Measurements from ENCODE around the gene MS4A13. TPM values are rescaled to one million over a fixed set of nuclear protein-coding genes. Genes with fewer than 3 reads are reported as not detected.

The MS4A13 gene
- polyA plus RNA-seq, 1 of the 3 experiments (the other 2 are of a cell fraction), result not detected

- H3K4me3 ChIP-seq (ENCODE audit: low read depth in 2 of 2, low read length in 1 of 2), result no peak overlapping the region
These were observed 2.5 kb upstream of the MS4A13 start for GRCh38 chr11:60512651-60513225.

More at GRCh38 chr11:60512651-60513225, 2.5 kb upstream of the MS4A13 start:
- Histone ChIP-seq H3K4me1 (ENCODE audit: control insufficient read depth in 1 of 2, insufficient read depth in 2 of 2, low read depth in 1 of 2, low read length in 1 of 2) (no peaks in the 10 kb centered on the region; a peak in 1 of 4 replicates), H4K20me1 (ENCODE audit: insufficient read depth) (no peaks in the 10 kb centered on the region), H3K4me2 (no peak overlapping the region), H3K79me2 (ENCODE audit: insufficient read depth) (no peaks in the 10 kb centered on the region), H3K27ac (ENCODE audit: low read depth in 2 of 2, low read length in 1 of 2) (no peak overlapping the region), H3K9ac (no peak overlapping the region), H3K9me2 (no peaks in the 10 kb centered on the region), H3F3A (replicated peaks; ENCODE audit: insufficient read depth) (peaks cover 4% of the 10 kb centered on the region), H2AFZ (ENCODE audit: low read depth) (no peak overlapping the region), H3K9me3 (no peaks in the 10 kb centered on the region), H3K27me3 (ENCODE audit: insufficient read depth) (no peaks in the 10 kb centered on the region), H3K36me3 (replicated peaks in 1 of 2; ENCODE audit: control insufficient read depth in 1 of 2, insufficient read depth in 2 of 2, low read length in 1 of 2) (no peaks in the 10 kb centered on the region)
- DNase-seq, result no peak
- TF ChIP-seq EZH2phosphoT487 (IDR thresholded peaks at IDR 0.05; ENCODE audit: borderline replicate concordance, low read depth) (no peak), JUND (IDR thresholded peaks at IDR 0.05) (no peak), RXRA (IDR thresholded peaks at IDR 0.05; ENCODE audit: borderline replicate concordance, low read depth) (no peak), GATA2 (CRISPR knock-in tag; IDR thresholded peaks at IDR 0.05) (no peak), RCOR1 (IDR thresholded peaks at IDR 0.05; ENCODE audit: low read length) (no peak), ELF1 (IDR thresholded peaks at IDR 0.05) (no peak), PBX3 (IDR thresholded peaks at IDR 0.05) (no peak), USF1 (IDR thresholded peaks at IDR 0.05; ENCODE audit: borderline replicate concordance, low read depth) (no peak), RAD21 (IDR thresholded peaks at IDR 0.05; ENCODE audit: low read length) (no peak), RFX5 (IDR thresholded peaks at IDR 0.05; ENCODE audit: low read length) (no peak), GABPA (IDR thresholded peaks at IDR 0.05; ENCODE audit: low read depth) (no peak), EP300 (IDR thresholded peaks at IDR 0.05; ENCODE audit: borderline replicate concordance in 1 of 2, low read depth in 1 of 2, low read length in 1 of 2) (no peak), USF2 (IDR thresholded peaks at IDR 0.05; ENCODE audit: borderline replicate concordance, low read depth, low read length) (no peak), SIN3A (IDR thresholded peaks at IDR 0.05; ENCODE audit: borderline replicate concordance, low read depth, low read length) (no peak), TCF12 (IDR thresholded peaks at IDR 0.05) (no peak), MXI1 (IDR thresholded peaks at IDR 0.05; ENCODE audit: low read depth, low read length) (no peak), SMC3 (IDR thresholded peaks at IDR 0.05; ENCODE audit: low read depth, low read length) (no peak), POLR2AphosphoS5 (IDR thresholded peaks at IDR 0.05; ENCODE audit: low read depth, low read length) (no peak), FOXJ3 (CRISPR knock-in tag; IDR thresholded peaks at IDR 0.05) (no peak), FOXM1 (IDR thresholded peaks at IDR 0.05; ENCODE audit: low read depth) (no peak)
- CTCF ChIA-PET, result no interaction called here
- WGBS (ENCODE audit: low lambda C conversion rate), result 1% methylated on average over 3 of the region's 3 CpGs
- POLR2A ChIA-PET, result no interaction called here
